Activated CD8-positive, alpha-beta memory T cell treated with anti-CD3 and anti-CD28 coated beads, Interleukin-2, amount 50 U/mL, for 1 hour (primary cell): ENCODE results near the gene NTRK1.

Source experiments
- DNase-seq: peaks from one replicate; pipeline ENCODE4 v3.0.0-alpha.2; 2020; ENCODE audit errors: extremely low read depth

NTRK1 gene

DNA sequence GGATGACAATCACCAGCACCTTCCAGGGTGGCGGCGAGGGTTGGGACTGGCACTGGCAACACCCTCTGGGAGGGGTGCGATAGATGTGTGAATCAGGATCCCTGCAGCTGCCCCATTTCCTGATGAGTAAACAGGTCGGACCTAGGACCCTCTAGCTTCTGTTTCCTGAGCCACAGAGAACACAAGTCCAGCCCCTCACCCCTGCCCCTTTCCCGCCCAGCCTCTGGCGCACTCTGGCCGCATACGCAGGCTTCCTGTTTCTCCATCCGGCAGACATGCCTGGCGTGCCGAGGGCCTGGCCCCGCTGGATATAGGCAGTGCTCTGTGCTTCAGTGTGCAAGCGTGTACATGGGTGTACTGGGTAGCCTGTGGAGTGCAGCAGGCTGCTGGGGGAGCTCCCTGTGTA, 37.5 kb downstream of the NTRK1 start:
- no peak for DNase-seq

DNA sequence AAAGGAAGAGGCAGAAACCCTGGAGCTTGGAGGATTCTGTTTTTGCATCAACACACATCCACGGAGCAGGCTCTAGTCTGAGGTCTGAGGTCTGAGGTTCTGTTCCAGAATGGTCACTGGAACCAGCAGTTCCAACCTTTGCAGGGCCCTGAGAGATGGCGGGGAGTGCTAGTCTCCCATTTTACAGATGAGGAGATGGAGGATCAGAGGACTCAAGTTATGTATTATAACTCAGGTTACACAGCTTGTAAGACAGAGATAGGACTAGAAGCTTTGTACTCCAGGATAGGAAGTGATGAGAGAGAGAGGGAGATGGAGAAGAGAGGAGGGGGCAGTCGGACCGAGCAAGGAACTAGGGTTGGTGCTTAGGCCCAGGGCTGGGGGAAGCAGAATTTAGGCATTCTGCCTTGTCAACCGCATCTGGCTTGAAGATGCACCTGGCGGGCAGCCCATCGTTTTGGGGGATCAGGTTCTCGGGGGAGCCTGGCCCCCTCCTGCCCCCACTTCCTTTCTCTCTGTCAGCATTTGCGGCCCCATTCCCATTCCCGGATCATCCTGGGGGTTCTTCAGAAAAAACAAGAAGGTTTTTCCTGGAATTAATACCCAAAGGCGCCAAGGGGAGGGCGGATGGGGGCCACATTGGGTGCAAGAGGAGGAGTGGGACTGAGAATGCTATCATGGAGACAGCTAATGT, 38.5 kb downstream of the NTRK1 start:
- no peak for DNase-seq

DNA sequence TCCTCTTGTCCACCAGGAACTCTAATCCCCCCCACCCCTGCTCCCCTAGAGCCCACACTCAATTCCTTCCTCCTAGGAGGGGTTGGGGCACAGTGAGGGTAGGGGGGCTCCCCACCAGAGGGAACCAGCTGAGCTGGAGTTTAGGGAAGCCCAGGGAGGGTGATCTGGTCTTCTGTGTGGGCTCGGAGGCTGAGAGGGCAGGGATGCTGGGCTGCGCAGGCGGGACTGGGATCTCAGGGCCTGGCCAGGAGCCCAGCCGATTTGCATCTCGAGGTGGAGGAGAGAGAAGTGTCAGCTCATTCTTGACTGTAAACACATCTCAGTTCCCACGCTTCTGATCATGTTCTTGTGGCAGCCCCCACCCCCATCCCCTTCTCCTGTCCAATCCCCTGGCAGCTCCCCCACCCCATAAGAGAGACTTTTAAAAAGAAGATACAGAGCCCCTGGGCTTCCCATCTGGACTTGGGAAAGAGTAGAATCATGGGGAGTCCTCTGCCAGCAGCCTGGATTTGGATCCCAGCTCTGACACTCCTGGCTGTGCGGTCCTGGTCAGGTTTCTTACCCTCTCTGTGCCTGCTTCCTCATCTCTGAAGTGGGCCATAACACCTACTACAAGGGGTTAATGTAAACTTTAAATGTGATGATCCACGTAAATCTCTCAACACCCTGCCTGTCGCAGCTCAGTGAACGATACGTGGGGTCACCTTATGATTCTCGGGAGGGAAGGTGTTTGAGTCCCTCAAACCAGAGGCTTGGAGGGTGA, 39.5 kb downstream of the NTRK1 start:
- DNase-seq: no peak

DNA sequence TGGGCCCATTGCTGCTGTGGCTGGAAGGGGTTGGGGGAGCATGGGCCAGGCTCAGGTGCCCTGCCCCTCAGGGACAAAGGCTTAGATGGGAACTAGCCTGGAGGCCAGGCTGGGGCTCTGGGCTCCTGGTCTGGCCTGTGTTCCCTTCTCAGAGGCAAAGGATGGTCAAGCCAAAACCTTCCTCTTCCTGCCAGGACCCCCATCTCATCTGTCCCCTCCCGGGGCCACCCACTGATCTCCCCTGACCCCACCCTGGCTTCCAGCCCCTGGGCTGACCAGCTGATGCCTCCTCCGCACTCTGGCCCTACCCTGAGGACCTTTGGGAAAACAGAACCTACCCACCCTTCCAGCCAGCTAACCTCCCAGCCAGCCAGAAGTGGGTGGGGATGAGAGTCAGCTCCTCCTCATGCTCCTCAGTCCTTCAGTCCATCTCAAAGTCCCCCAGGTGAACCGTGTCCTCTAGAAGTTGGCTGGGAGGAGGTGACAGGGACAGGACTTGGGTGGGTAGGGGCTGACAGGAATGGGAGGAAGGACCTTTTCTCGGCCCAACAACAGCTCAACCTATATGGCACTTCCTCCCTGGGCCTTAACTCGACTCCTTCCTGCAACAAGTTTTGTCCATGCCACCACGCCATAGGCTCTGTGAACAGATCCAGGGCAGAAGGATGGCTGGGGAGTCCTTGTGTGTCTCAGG, 40.4 kb downstream of the NTRK1 start:
- DNase-seq: no peak

DNA sequence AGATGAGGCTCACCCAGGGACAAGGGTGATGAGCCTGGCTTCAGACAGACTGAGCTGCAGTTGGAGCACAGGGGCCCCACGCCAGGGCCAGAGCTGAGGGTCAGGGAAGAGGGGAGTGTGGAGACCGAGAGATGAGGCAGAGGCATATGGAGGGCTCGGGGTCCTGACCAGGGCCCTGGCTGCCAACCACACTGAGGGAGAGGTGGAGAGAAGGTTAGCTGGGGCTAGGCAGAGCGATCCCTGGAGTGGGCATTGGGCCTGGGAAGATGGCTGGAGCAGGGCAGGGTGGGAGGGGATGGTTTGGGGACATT, 40.9 kb downstream of the NTRK1 start:
- no peak for DNase-seq

DNA sequence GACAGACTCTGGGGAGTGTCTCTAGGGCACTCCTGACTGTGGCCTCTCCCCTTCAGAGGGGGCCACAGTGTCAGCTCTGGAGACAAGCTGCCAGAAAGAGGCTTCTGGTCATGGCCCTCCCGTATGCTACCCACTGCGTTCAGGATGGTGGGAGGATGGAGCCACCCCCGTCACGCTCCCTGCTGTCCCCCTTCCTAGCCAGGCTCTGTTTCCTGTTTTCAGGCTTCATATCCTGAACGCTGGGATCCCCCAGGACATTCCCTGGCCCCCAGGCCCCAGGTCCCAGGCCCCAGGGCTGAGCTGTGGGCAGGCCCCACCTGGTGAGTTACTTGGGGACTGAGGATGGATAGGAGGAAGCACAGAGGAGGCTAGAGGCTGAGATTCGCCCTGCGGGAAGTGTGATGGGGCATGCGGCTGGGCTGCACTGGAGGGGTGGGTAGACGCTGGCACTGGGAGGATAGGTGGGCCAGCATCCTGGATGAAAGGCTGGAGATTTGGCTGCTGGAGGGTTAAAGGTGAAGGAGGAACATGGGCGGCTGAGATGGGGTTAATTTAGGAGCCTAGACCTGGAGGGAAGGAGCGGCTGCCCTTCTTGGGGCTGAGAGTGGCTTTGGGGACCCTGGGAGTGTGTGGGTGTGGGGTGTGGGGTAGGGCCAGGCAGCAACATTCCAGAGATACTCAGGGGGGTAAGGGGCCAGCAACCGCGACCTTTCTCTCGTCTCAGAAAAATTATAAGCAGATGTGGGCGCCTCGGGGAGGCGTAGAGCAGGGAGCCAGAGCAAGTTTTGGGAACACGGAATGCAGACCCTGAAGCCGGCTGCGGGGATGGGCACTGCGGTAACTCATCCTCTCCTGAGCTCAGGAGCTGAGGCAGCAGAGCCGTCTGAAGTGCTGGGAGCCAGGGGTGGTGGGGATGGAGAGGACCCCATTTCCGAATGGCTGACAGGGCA, 41.6 kb downstream of the NTRK1 start:
- no peak for DNase-seq

DNA sequence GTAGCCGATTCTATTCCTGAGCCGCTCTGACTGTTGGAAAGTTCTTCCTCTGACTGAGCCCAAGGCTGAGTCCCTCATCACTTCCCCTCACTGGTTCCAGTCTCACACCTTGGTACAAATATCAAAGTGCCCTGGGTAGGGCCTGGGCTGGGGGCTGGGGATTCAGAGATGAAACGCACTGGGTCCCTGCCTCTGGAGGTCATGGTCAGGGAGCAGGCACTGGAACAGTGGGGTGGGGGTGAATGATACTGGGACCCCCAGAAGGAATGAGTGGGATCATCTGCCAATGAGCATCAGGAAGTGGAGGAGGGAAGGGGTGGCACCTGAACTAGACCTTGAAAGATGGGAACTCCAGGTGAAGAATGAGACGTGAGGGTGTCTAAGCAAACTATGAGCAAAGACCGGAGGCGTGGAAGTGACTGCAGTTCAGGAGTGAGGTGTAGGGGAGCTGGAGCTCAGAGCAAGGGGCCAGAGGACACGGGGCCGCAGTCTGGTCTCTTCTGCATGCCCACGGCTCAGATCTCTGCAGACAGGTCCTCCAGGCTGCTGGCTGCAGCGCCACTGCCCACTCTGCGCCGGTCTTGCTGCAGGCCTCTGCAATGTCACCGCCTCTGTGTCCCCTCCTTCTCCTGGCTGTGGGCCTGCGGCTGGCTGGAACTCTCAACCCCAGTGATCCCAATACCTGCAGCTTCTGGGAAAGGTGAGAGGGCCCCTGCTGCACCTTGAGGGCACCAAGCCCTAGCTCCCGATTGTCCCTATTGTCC, 42.8 kb downstream of the NTRK1 start:
- DNase-seq: no peak

DNA sequence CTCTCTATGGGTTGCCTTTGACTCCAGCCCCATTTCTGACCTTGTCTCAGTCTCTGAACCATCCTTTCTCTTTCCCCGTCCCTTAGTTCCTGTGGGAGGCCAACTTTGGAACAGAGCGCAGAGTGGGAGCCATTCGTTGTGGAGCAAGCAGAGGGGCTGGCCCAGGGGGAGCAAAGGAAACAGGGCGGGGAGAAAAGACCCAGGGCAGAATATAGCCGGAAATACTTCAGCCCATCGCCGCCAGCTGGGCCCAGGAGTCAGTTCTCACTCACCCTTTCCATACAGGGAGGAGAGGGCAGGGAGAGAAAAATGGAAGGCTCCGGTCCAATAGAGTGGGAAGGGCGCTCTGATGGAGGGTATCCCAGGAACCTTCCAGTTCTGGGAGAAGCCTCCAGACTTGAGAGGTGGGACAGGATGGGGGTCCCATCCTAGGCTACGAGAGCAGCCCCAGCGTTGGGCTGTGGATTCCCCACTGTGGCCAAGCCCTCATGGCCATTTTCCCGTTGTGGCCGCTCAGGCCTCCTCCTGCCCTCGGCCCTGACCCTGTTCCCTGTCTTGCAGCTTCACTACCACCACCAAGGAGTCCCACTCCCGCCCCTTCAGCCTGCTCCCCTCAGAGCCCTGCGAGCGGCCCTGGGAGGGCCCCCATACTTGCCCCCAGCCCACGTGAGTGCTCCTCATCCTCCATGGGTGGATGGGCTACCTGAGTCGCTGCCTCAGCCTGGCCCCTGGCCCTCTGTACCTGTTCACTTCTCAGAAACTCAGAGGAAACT, 43.7 kb downstream of the NTRK1 start:
- DNase-seq: no peak

DNA sequence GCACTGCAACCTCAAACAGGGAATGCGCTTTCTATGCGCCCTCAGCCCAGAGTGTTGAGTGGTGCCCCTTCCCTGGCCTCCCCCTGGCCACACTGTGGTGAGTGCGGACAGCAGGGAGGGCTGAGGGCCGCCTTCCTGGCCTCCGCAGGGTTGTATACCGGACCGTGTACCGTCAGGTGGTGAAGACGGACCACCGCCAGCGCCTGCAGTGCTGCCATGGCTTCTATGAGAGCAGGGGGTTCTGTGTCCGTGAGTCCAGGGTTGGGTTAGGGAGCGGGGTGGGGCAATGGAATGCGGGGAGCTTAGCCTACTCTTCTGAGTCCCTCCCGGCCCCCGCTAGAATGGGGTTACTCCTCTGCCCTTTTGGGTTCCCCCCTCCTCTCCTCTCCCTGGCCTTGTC, 44.5 kb downstream of the NTRK1 start:
- no peak for DNase-seq

DNA sequence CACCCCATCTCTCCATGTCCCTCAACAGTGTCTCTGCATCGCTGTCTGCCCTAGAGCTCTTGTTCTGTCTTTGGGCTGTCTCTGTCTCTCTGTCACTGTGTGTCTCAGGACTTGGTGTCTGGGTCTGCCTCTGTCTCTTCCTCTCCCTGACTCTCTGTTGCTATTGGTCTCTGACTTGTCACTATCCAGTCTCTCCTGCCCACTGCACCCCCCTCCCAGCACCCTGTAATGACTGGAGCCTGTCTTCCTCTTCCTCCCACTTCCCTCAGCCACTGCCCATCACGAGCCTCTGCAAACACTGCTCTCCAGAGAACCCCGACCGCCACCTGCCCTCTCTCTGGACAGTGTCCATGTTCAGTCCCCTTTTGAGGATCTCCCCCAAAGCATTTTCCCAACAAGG, 45.0 kb downstream of the NTRK1 start:
- DNase-seq: no peak

DNA sequence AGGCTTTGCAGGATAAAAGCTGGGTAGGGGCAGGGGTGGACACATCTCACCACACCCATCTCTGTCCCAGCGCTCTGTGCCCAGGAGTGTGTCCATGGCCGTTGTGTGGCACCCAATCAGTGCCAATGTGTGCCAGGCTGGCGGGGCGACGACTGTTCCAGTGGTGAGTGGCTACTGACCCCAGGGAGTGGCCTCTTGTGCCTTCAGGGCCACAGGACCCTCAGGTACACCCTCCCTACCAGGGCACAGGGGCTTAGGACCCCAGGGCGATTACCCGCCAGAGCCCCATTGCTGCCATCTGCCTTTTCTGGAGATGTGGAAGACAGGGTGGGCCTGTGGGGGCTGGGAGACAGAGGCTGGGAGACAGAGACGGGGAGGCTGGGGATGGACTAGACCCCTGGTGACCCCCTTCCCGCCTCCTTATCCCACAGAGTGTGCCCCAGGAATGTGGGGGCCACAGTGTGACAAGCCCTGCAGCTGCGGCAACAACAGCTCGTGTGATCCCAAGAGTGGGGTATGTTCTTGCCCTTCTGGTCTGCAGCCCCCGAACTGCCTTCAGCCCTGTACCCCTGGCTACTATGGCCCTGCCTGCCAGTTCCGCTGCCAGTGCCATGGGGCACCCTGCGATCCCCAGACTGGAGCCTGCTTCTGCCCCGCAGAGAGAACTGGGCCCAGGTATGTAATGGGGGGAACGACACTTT, 45.7 kb downstream of the NTRK1 start:
- no peak for DNase-seq

DNA sequence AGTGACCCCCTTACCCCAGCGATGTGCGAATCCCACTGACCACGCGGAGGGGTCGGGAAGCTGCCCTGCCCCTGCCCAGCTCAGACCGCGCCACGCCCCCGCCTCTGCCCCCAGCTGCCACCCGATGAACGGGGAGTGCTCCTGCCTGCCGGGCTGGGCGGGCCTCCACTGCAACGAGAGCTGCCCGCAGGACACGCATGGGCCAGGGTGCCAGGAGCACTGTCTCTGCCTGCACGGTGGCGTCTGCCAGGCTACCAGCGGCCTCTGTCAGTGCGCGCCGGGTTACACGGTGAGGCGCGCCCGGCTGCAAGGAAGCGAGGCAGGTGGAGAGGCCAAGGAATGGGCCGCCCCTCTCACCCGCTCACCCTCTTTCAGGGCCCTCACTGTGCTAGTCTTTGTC, 47.9 kb downstream of the NTRK1 start:
- DNase-seq: no peak

DNA sequence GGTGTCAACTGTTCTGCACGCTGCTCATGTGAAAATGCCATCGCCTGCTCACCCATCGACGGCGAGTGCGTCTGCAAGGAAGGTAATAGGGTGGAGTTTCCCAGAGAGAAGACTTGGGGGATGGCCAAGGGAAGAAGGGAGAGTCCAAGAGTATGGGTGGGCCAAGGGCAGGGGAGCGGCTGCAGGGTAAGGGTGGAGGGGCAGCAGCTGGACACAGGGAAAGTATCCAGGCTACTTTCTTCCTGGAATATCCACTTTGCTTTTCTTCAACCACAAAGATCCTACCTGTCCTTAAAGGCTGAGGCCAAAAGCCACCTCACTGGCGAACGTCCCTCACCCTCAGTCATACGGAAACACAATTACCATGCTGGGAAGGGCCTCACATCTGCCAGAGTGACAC, 48.3 kb downstream of the NTRK1 start:
- DNase-seq: no peak

DNA sequence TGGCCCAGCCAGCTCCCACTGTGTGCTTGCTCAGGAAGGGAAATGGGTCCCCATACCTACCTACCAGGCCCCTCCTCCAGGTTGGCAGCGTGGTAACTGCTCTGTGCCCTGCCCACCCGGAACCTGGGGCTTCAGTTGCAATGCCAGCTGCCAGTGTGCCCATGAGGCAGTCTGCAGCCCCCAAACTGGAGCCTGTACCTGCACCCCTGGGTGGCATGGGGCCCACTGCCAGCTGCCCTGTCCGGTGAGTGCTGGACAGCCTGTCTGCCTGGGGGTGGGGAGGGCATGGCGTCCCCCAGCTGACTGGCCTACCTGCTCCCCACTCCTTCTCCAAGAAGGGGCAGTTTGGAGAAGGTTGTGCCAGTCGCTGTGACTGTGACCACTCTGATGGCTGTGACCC, 49.0 kb downstream of the NTRK1 start:
- DNase-seq: no peak

DNA sequence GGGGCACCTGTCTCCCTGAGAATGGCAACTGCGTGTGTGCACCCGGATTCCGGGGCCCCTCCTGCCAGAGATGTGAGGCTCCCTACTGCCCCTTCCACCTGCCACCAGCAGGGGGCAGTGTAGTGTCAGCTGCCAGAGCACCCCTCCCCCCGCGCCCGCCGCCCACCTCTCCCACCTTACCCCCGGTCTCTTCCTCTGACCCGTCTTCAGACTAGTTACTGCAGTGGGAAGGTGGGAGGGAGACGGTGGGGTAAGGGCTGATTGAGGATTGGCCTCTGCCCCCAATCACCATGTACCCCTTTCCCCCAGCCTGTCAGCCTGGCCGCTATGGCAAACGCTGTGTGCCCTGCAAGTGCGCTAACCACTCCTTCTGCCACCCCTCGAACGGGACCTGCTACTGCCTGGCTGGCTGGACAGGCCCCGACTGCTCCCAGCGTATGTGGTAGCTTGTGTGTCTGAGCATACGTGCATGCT, 49.7 kb downstream of the NTRK1 start:
- no peak for DNase-seq

DNA sequence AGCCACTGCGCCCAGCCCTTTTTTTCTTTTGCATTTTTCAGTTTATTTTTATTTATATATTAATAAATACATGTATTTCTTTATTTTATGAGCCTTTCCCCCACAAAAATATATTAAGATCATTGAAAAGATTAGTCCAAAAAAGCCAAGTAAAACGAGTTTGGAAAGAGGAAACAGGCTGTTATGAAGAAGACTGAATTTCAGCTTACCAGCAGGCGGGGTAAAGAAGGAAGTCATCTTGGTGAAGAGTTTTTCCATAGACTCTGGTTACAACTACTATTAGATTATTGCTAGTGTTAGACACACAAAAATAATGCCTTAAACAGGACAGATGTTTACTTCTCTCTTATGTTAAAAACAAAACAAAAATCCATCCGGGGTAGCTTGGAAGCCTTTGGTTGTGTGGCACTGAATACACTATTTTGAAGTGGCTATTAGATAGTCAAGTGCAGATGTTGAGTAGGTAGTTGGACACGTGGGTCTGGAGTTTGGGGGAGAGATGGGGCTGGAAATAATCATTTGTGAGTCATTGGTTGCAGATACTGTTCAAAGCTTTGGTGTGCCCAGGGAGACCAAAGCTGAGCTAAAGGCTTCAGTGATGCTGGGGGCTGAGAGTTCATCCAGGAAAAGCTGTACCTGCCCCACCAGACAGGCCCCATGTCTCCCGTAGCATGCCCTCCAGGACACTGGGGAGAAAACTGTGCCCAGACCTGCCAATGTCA, 51.1 kb downstream of the NTRK1 start:
- no peak for DNase-seq

DNA sequence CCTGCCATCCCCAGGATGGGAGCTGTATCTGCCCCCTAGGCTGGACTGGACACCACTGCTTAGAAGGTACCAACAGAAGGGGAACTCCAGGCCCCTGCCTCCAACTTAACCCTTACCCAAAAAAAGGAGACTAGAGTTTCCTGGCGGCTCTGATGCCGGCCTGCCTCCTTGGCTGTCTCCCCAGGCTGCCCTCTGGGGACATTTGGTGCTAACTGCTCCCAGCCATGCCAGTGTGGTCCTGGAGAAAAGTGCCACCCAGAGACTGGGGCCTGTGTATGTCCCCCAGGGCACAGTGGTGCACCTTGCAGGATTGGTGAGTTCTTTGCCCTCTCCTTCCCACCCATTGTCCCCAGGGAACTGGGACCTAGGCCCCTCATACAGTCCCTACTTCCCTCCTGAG, 51.6 kb downstream of the NTRK1 start:
- DNase-seq: no peak

DNA sequence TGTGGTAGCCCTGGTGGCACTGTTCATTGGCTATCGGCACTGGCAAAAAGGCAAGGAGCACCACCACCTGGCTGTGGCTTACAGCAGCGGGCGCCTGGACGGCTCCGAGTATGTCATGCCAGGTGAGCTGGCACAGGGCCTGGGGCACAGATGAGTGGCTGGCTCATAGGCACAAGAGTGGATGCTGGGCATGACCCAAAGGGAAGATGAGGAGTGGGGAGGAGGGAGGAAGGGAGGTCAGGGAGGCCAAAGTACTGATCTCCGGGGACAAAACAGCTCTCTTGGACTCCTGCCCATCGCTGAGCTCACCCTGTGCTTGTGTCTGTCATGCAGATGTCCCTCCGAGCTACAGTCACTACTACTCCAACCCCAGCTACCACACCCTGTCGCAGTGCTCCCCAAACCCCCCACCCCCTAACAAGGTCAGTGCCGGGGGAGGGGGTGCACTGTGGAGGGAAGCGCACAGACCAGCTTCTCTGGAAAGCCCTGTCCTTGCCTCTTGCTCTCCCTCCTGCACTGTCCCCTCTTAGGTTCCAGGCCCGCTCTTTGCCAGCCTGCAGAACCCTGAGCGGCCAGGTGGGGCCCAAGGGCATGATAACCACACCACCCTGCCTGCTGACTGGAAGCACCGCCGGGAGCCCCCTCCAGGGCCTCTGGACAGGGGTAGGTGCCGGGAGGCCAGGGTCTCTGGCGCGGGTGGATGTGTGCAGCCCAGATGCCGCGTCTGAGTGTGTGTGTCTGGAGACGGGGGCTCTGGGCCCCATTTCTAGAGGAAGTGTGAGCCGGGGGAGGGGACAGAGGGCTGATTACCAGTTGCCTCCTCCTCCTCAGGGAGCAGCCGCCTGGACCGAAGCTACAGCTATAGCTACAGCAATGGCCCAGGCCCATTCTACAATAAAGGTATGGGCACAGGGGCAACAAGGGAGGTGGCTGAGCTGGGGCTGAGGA, 52.5 kb downstream of the NTRK1 start:
- no peak for DNase-seq
